Body of pancreas (tissue), 4 donors: ENCODE results near the gene GOT1. TPM values are rescaled to one million over a fixed set of nuclear protein-coding genes. Genes with fewer than 3 reads are reported as not detected.
A peak's percentile ranks its signal among the peaks of the same experiment; 100 is the strongest.

Source experiments
- ATAC-seq: fragments of 150-250 bp; one replicate; pipeline ENCODE4 v1.9.1; 2016
- DNase-seq, 4 donors: peaks; one replicate each; pipeline ENCODE4 v3.0.0-alpha.2; 2019
- H3K27ac ChIP-seq, 4 donors: fragments of 200-600 bp; sonication (generic); 1 replicate in 3 of 4; 2 replicates in 1 of 4; pipeline versions ENCODE4 v1.5.1 to v1.6.1; 2016 to 2019; ENCODE audit warnings: mild to moderate bottlenecking in 1 of 4, mixed read lengths in 1 of 4, moderate library complexity in 1 of 4
- H3K27me3 ChIP-seq, 2 donors: fragments of 200-600 bp; sonication (generic); one replicate each; pipeline ENCODE4 v1.6.0; 2016; ENCODE audit warnings: mild to moderate bottlenecking in 1 of 2
- H3K36me3 ChIP-seq, 2 donors: fragments of 200-600 bp; sonication (generic); replicated peaks in 1 of 2; 2 replicates each; pipeline ENCODE4 v1.5.1; 2016; ENCODE audit warnings: low read depth in 2 of 2; ENCODE audit not compliant: insufficient read depth in 1 of 2
- H3K4me1 ChIP-seq: fragments of 200-600 bp; sonication (generic); one replicate; pipeline ENCODE4 v1.6.0; 2016
- H3K4me3 ChIP-seq, 2 donors: fragments of 200-600 bp; sonication (generic); 1 replicate in 1 of 2; 2 replicates in 1 of 2; pipeline ENCODE4 v1.5.1; 2016 to 2019
- H3K9me3 ChIP-seq, 3 donors: fragments of 200-600 bp; sonication (generic); 1 replicate in 2 of 3; 2 replicates in 1 of 3; pipeline ENCODE4 v1.5.1; 2016
- CTCF ChIP-seq, 7 experiments: fragments of 450-650 bp in 4 of 7; fragments of 200-600 bp in 3 of 7; sonication (generic) in 3 of 7; IDR thresholded peaks; one replicate each; pipeline ENCODE4 v1.5.1; 2016 to 2019; ENCODE audit warnings: antibody characterized with exemption in 7 of 7
- POLR2A ChIP-seq, 3 donors: fragments of 450-650 bp; IDR thresholded peaks; one replicate each; pipeline ENCODE4 v1.6.1; 2016; ENCODE audit warnings: antibody characterized with exemption in 3 of 3, mild to moderate bottlenecking in 2 of 3
- WGBS, 2 donors: methylation state at CpG; one replicate each; pipeline ENCODE4 v1.1.5; 2017; 5-methylcytosine and 5-hydroxymethylcytosine counted together
- intact Hi-C: fragments of 100-400 bp; cut with DNase I; formaldehyde crosslinking; loops from one replicate; pipeline ENCODE4 v1.15.1; 2023
- total RNA-seq, 2 donors: library from RNA; depleted of rRNA; stranded (reverse); fragments of >200 nt; gene quantifications; one replicate each; pipeline ENCODE4 v1.1.0, GENCODE V29; 2016

The GOT1 gene
- total RNA-seq, result 10 to 100 TPM in 1 of 2 donors, 1 to 10 TPM in 1; 7.3 to 14.8 TPM

DNA sequence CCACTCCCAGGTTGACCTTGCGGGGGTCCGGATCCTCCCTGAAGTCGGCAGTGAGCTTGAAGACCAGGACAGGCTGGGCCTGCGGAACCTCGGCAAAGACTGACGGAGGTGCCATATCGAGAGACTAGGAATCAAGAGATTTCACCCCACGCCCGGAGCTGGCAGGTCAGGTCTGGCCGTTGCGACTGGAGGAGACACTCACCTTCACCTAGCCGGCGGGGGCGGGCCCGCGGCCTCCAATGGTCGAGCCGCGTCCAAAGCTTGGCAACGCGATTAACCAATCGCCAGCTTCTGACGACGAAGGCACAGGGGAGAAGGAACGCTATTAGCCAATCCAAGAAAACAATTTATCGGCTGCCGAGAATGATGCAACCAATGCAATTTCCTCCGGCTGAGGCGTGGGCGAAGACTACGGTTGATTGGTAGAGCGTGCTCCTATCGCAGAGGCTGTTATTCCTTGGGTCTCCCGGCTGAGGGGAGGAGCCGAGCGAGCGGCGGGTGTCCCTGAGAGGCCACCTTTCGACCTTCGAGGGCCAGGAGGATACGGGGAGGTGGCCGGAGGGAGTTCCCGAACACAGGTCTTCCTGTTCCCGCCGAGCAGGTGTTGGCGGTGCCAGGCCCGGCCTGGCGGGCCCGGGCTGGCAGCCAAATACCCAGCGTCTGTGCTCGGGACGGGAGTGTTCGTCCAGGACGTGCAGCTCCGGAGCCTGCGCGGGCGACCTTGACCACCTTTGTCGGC lies at the start of gene GOT1:
Gene GOT1 (minus strand): TSS at position 174 of the 739 bp plus-strand sequence. CDS start 59 bp downstream, at position 115.
- intact Hi-C loops, result no loop called here
- Histone ChIP-seq H3K27ac (peak within 1 kb of the TSS; percentile 92 to 98 (median 94)), H3K9me3 (no peaks in the 10 kb centered on the region), H3K27me3 (no peaks in the 10 kb centered on the region), H3K4me3 (peak within 1 kb of the TSS; percentile 37 to 95), H3K36me3 (no peaks in the 10 kb centered on the region), H3K4me1 (peaks cover 70% of the 10 kb centered on the region)
- TF ChIP-seq CTCF (IDR thresholded peaks at IDR 0.05) (no peak), POLR2A (IDR thresholded peaks at IDR 0.05) (peak; percentile 66 to 95 (median 88))
- 0% methylated on average over 4 to 59 of the region's 59 CpGs for WGBS, 2 donors
- DNase-seq, result peak; percentile 97 to 99 (median 98)
- ATAC-seq, result peak; percentile 97

DNA sequence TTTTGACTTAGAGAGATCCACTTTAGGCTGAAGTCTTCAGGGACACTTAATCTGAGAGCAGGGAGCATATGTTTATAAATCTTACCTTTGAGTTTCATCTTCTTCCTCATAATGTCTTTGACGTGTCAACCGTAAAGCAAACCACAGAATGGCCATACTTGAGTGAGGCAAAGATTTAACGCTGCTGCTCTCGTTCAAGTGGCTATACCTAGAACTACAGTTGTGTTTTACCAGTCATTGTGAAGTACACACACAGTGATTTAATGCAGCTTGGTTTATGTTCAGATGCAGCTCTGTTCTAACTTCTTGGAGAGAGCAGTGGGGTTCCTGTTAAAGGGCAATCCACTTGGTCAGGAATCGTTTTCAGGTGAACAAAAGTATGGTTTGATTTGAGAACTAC lies 39.9 kb upstream of the GOT1 start:
- H3K4me1 ChIP-seq, result no peaks in the 10 kb centered on the region
- no peak for ATAC-seq
- no peak for DNase-seq
- 46 to 66% methylated on average over 5 of the region's 5 CpGs for WGBS, 2 donors
- no peaks in the 10 kb centered on the region for H3K27me3 ChIP-seq
- H3K4me3 ChIP-seq, result no peak overlapping the region
- H3K36me3 ChIP-seq, result no peaks in the 10 kb centered on the region
- no peak overlapping the region for H3K27ac ChIP-seq
- intact Hi-C loops, result no loop called here
- TF ChIP-seq CTCF (IDR thresholded peaks at IDR 0.05) (no peak), POLR2A (IDR thresholded peaks at IDR 0.05) (no peak)
- H3K9me3 ChIP-seq, result no peaks in the 10 kb centered on the region

DNA sequence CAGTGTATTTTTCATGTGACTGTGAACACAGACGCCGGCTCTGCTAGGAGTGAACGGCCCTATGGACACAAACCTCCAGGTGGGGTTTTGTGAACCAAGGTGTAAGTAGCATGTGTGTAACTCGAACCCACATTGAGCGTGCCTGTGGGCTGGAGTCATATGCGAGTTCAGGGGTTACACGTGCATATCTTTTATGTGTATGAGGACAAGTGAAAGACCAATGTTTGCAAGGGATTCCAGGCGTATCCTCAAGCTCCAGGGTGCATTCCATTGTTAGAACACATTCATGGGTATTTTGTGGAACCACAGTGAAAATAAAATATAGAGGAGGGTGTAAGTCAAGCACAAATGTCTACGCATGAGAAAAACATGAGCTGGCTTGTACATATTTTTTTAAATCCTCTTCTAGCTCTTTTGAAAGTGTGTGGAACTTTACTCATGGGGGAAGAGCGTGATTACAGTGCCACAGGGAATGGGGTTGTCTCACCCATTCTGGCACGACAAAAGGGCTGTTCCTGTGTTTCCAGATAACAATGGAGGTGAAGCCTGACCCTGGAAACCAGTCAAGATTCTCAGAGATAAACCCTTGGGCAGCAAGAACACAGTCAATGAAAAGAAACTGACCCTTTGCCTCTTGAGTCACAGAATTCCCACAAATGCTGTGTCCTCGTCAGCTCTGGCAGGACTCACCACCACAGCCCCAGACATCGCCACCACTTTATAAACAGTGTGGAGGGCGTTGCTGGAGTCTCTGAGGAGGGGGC lies 37.0 kb upstream of the GOT1 start:
- no peak overlapping the region for H3K4me3 ChIP-seq
- intact Hi-C loops, result no loop called here
- ATAC-seq (peak; percentile 40), DNase-seq (no peak)
- H3K4me1 ChIP-seq, result no peaks in the 10 kb centered on the region
- peak overlapping the region in 2 of 4 donors; percentile 2 to 16 for H3K27ac ChIP-seq
- no peaks in the 10 kb centered on the region for H3K27me3 ChIP-seq
- TF ChIP-seq POLR2A (IDR thresholded peaks at IDR 0.05) (no peak), CTCF (IDR thresholded peaks at IDR 0.05) (no peak)
- WGBS, 2 donors, result 56 to 57% methylated on average over 14 of the region's 14 CpGs
- no peaks in the 10 kb centered on the region for H3K36me3 ChIP-seq
- no peaks in the 10 kb centered on the region for H3K9me3 ChIP-seq

- no peak overlapping the region for H3K4me3 ChIP-seq
- intact Hi-C loops, result no loop called here
- DNase-seq, result peak in 2 of 4 donors; percentile 7
- H3K36me3 ChIP-seq, result no peaks in the 10 kb centered on the region
- peak overlapping the region in 2 of 4 donors; percentile 2 to 16 for H3K27ac ChIP-seq
- H3K4me1 ChIP-seq, result no peaks in the 10 kb centered on the region
- no peaks in the 10 kb centered on the region for H3K27me3 ChIP-seq
- ATAC-seq, result no peak
- no peaks in the 10 kb centered on the region for H3K9me3 ChIP-seq
- TF ChIP-seq CTCF (IDR thresholded peaks at IDR 0.05), result no peak
- no peak for TF ChIP-seq POLR2A (IDR thresholded peaks at IDR 0.05)
- WGBS, 2 donors, result 45 to 55% methylated on average over 8 of the region's 8 CpGs
Measured at GRCh38 chr10:99466632-99467223, 36.3 kb upstream of the GOT1 start.
